ENCODE data around the gene THAP7.

Gene THAP7

DNA sequence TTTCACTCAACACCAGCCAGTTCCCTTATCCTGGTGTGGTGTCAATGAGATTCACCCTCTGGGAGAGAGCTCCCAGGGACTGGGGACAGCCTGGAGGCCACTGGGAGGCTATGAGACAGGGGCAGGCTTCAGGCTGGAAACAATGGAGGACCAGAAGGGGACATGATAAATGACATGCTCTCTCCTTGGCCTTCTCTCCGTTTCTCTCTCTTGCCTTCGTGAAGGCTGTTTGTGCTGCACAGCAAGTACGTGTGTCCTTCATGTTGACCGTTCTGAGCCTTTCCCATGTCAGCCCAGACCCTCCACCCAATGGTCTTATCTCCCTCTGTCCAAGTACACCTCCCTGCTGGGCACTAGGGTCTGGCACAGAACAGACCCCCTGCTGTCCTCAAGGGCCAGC, 21.4 kb downstream of the THAP7 start:
- no peak overlapping the region for H3K4me3 ChIP-seq (ENCODE audit: low read depth, low read length)
- DNase-seq (ENCODE audit: low read depth, low spot score) = no peak
- in situ Hi-C loops (cut with HindIII; ENCODE audit: low sequenced_read_pairs) = no loop called here
- TF ChIP-seq, protein P1, sequence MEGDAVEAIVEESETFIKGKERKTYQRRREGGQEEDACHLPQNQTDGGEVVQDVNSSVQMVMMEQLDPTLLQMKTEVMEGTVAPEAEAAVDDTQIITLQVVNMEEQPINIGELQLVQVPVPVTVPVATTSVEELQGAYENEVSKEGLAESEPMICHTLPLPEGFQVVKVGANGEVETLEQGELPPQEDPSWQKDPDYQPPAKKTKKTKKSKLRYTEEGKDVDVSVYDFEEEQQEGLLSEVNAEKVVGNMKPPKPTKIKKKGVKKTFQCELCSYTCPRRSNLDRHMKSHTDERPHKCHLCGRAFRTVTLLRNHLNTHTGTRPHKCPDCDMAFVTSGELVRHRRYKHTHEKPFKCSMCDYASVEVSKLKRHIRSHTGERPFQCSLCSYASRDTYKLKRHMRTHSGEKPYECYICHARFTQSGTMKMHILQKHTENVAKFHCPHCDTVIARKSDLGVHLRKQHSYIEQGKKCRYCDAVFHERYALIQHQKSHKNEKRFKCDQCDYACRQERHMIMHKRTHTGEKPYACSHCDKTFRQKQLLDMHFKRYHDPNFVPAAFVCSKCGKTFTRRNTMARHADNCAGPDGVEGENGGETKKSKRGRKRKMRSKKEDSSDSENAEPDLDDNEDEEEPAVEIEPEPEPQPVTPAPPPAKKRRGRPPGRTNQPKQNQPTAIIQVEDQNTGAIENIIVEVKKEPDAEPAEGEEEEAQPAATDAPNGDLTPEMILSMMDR (IDR thresholded peaks at IDR 0.05; ENCODE audit: low read depth, low read length) = no peak

DNA sequence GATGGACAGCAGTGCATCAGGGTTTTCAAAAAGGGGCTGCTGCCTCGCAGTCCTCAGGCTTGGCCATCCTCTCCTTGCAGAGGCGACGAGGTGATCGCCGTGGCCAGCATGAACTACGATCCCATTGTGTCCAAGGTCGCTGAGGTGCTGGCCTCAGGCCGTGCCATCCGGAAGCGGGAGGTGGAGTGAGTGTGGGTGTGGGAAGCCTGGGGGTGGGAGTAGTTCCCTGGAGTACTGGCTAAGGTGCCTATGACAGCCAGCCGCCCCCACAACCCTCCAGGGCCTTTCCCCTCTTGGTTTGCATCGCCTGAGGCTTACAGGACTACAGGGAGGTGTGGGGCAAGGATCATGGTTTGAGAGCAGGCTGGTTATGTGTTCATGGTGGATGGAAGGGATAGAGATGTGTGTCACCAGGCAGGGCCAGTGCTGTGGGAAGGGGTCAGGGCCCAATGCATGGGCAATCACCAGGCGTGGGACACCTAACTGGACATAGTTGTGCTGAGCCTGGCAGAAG, 21.9 kb downstream of the THAP7 start:
- H3K4me3 ChIP-seq (ENCODE audit: low read depth, low read length) = peak overlapping the region; percentile 14
- TF ChIP-seq, protein P1 (IDR thresholded peaks at IDR 0.05; ENCODE audit: low read depth, low read length) = no peak
- in situ Hi-C loops (cut with HindIII; ENCODE audit: low sequenced_read_pairs) = no loop called here
- no peak for DNase-seq (ENCODE audit: low read depth, low spot score)

DNA sequence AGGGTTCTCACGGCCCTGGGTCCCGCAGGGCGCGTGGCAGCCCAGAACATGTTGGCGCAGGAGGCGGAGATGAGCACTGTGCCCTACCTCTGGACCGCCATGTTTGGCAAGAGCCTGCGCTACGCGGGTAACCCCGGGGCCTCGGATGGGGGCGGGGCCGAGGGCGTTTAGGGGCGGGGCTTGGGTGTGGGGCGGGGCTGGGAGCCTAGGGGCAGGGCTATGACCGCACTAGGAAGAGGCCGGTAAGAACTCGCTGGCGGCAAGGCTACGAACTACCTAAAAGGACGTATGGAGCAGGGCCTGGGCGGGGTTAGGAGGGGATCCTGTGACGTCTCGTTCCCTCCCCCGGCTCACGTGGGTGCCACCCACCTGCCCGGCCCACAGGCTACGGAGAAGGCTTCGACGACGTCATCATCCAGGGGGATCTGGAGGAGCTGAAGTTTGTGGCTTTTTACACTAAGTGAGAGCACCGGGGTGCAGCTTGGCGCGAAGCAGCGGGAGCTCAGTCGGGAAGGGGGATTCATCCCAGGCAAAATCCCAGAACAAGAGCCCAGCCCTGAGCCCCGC, 22.6 kb downstream of the THAP7 start:
- peak overlapping the region; percentile 14 for H3K4me3 ChIP-seq (ENCODE audit: low read depth, low read length)
- peak; percentile 77 for DNase-seq (ENCODE audit: low read depth, low spot score)
- in situ Hi-C loops (cut with HindIII; ENCODE audit: low sequenced_read_pairs) = no loop called here
- TF ChIP-seq, protein P1 (IDR thresholded peaks at IDR 0.05; ENCODE audit: low read depth, low read length) = no peak

DNA sequence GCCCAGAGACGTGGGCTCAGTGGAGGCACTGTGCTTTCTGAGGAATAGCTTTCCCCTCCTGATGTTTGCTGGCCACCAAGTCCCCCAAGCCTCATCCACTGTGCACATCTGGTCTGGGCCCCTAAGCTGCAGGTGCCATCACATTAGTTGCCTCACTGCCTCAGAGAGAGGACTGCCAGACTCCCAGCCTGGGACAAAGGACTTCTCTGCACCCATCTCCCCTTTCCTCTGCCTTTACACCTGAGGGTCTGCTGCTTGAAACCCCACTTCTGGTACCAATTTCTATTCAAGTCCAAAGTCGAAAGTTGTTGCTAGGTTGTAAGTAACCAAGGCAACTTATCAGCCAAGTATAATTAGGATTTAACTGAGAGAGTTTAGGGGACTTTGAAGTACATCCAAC, 23.5 kb downstream of the THAP7 start:
- no peak for DNase-seq (ENCODE audit: low read depth, low spot score)
- H3K4me3 ChIP-seq (ENCODE audit: low read depth, low read length) = no peak overlapping the region
- TF ChIP-seq, protein P1 (IDR thresholded peaks at IDR 0.05; ENCODE audit: low read depth, low read length) = no peak
- in situ Hi-C loops (cut with HindIII; ENCODE audit: low sequenced_read_pairs) = no loop called here

DNA sequence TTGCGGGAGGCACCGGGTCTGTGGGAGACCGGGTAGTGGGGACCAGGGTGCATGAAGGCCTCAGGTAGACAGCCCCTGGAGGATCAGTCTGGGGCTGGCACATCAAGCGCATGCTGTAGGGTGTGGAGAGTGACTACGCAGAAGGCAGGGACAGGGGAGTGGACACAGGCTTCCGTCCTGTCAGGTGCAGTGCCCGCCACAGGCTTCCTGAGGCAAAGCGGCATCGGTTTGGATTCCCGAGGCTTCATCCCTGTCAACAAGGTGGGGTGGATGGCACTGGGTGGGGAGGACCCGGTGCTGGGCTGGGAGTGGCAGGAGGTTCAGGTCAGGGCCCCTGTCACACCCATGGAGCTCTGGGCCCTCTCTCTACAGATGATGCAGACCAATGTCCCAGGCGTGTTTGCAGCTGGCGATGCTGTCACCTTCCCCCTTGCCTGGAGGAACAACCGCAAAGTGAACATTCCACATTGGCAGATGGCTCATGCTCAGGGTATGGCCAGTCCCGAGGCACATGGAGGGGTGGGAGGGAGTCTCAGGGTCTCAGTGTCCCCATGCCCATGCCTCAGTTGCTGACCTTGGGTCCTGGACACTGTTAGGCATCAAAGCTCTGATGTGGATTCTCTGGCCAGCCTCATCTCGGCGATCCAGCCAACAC, 24.3 kb downstream of the THAP7 start:
- DNase-seq (ENCODE audit: low read depth, low spot score) = no peak
- TF ChIP-seq, protein P1 (IDR thresholded peaks at IDR 0.05; ENCODE audit: low read depth, low read length) = no peak
- in situ Hi-C loops (cut with HindIII; ENCODE audit: low sequenced_read_pairs) = no loop called here
- H3K4me3 ChIP-seq (ENCODE audit: low read depth, low read length) = no peak overlapping the region

DNA sequence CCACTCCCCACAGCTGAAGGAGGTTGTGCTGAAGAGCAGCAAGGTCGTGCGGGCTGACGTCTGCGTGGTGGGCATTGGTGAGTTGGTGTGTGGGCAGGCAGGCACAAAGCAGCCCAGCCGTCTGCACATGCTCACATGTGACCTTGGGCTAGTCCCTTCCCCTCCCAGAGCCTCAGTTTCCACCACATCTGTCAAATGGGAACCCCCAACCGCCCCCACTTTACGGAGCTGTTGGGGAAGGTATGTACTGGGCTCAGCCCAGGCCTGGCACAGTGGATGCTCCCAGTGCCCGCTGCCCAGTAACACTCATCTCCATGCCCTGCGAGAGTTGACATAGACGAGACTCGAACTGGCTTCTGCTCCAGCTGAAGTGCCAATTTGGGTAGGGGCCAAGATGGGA, 24.9 kb downstream of the THAP7 start:
- no peak overlapping the region for H3K4me3 ChIP-seq (ENCODE audit: low read depth, low read length)
- TF ChIP-seq, protein P1 (IDR thresholded peaks at IDR 0.05; ENCODE audit: low read depth, low read length) = no peak
- no peak for DNase-seq (ENCODE audit: low read depth, low spot score)
- in situ Hi-C loops (cut with HindIII; ENCODE audit: low sequenced_read_pairs) = no loop called here

All from astrocyte of the spinal cord (primary cell).